Urothelium cell line (cell line): Measurements from ENCODE around the gene NTNG1.

Experiments used
- DNase-seq: peaks from one replicate; pipeline ENCODE4 v3.0.0; 2011; ENCODE audit warnings: low spot score, mixed read lengths
- FAIRE-seq: peaks from 2 replicates; lab custom pipeline; 2011; peaks lifted over from hg19 to GRCh38; lab: Jason Lieb, UNC

NTNG1 gene

DNA sequence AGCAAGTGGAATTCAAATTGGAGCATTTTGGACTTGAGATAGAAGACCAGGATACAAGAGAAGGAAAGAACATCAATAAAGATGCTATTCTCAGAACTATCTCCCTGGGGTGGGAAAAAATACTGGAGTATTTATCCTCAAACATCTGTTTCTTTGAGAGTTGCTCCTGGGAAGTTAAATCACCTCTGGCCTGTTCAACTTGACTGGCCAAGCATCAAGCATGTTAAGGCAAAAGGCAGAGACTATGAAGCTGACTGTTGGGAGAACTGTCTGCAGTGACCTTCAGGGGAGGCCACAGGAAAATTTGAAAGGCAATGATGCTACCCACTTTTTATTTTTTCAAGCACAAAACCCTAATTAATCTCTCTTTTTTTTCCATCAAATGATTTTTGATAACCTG, 239.0 kb downstream of the NTNG1 start:
- FAIRE-seq (no peak), DNase-seq (no peak)

DNA sequence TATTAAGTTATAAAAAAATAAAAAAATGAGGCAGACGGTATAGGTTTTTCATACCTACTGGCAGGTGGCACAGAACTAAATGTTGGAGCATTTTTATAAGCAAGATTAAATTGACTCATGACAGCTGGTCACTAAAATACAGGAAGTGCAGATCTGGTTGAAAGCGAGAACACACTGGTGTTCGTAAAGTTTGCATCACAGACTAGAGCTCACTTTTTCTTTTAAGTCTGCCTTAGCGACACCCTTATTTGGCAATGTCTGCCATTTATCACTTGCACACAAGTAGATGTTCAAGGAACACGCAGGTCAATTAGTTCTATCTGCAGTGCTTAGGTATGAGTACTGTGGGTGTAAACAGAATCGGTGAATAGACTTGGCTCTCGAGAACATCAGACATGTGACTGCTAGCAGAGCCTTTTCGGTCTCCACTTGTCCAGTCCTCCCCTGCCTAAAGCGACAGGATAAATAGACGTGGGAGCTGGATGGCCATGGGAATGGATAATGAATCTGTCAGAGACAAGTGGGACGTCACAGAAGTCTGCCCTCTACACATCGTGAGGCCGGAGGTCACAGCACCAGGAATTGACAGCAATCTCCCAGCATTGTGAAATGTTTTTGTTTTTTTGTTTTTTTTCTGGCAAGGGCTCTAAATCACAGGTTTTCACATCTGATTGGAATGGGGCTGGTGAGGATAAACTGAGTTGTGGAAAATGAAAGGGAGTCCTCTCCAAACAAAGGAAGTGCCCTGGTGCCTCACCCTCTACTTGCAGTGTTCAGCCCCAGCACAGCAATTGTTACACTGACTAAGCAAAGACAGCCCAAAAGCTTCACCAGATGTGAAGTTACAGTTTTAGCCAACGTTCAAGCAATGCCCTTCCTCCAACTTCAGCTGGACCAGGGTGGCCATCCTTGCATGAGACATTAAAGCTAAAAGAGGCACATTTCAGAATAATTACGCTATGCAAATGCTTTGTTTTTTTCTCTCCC, 248.9 kb downstream of the NTNG1 start:
- DNase-seq (no peak), FAIRE-seq (no peak)

DNA sequence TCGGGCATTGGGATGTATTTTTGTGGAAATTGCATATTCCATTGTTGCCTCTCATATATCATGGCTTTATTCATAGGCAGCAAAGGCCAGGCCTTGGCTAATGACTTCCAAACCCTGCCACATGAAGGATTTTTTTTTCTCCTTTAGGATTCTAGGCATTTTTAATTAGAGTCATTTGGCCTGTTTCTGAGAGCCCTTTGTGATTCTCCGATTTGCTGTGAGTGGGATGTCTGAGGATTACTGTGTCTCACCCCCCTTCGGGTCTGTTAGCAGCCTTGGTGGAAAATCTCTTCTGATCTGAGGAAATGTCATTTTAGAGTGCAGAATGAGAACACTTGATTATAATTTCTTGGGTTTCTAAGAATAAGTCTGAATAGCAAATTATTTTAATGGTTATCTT, 253.5 kb downstream of the NTNG1 start:
- FAIRE-seq (no peak), DNase-seq (no peak)

DNA sequence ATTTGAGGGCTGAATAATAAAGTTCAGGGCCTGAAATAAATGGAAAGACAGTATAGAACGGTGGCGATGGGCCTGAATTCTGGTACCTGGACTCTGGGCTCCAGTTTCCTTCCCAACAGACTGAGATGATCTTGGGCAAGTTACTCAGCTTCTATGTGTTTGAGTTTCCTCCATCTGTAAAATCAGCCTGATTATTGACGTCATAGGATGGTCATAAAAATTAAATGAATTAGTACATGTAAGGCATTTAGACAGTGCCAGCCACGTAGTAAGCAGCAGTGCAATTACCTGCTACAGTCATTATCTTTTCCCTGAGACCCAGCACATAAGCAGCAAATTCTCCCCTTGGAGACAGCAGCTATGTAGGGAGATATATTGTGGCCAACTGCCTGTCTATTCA, 260.9 kb downstream of the NTNG1 start:
- DNase-seq (no peak), FAIRE-seq (no peak)

DNA sequence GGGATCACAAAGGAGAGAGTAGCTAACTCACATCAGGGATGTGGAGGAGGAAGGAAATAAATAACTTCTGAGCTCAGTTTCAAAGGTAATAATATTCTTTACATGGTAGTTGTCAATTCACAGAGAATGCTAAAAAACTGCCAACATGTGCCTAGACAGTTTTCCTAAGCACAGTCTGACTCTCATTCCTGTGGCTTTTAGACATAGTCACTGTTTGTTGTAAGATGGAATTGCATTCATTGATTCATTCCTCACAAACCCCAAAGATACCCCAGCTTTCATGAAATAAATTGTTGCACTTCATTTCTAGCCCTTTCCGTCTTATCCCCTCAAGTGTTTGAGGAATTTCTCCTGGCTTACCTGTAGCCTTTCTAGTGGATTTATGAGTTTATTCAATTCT, 263.9 kb downstream of the NTNG1 start:
- DNase-seq (peak; percentile 30), FAIRE-seq (no peak)

DNA sequence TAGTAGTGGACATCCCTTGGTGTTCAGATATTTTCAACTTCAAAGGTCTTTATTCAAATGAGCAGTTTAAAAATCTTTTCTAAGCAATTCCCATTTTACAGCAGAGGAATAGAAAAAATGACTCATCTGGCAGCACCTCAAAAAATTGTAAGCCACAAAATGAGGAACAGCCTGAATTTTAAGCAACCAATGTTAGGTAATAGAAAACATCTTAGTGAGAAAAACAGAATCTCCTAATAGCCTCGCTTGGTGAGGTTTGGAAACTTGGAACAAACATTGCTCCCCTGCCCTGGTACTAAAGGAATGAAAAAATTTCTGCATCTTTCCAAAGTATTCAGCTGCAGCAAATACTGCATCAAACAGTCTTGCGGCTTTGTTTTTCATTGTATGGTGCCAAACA, 264.4 kb downstream of the NTNG1 start:
- DNase-seq (peak; percentile 7), FAIRE-seq (no peak)

DNA sequence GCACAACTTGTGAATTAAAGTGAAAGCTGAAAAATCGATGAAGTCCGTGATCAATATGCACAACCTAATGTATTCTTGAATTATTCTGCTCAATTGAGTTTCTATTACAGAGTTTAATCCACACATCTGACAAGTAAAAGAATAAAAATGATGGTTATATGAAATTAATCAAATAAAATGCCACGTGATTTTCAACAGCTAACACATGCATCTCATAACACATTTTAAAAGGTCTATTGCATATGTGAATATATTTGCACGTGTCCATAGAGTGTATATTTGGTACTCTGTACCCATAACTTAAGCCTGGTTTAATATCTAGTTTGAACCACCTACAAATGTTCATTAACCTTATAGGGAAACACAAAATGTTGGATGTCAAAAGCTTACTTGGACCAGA, 266.2 kb downstream of the NTNG1 start:
- DNase-seq (no peak), FAIRE-seq (no peak)

DNA sequence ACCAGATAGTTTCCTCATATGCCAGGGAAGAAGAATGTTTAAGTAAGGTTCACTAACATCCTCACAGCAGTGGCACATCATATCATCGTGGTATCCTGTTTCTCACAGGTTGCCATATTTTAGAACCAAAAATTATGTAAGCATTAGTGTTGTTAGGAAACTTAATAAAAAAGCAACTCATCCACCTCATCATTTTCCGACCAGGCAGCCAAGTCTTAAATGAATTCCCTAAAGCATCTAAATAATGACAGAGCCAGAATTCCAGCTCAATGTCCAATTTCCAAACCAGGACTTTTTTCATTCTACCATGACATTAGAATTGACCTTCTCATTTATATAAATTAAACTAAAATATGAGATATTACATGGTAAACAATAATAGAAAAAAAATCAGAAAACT, 272.7 kb downstream of the NTNG1 start:
- DNase-seq (no peak), FAIRE-seq (no peak)

DNA sequence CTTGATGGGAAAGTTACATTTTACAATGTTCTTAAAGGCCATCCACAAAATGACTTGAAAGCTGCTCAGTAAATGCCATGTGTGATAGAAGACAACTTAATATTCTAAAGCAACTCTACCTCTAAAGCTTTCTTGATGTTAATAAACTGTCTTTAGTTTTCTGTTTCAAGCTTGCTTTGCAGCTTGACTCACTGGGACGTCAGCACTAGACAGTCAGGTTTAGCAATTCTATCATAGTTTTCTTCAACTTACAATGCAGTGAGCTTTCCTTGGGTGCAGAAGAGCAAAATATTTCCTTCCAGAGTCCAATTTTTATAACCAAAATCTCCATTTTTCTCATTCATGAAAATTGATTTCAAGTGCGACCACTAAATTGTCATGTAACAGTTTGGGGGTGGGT, 273.1 kb downstream of the NTNG1 start:
- DNase-seq = no peak
- no peak for FAIRE-seq

DNA sequence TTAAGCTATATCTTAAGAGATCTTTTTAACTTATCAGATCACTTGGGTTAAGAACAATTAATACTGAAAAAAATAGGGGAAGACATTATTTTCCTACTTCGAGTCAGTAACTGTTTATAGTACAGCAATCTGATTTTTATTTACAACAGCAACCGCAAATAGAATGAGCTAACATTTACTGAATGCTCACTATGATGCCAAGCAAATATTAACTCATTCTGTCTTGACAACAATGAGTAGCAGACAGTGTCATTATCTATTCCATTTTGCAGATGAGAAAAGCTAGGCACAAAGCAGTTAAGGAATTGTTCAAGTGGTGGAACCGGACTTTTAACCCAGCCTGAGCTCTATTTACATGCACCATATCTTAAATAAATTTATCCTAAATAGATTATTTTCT, 273.7 kb downstream of the NTNG1 start:
- no peak for DNase-seq

DNA sequence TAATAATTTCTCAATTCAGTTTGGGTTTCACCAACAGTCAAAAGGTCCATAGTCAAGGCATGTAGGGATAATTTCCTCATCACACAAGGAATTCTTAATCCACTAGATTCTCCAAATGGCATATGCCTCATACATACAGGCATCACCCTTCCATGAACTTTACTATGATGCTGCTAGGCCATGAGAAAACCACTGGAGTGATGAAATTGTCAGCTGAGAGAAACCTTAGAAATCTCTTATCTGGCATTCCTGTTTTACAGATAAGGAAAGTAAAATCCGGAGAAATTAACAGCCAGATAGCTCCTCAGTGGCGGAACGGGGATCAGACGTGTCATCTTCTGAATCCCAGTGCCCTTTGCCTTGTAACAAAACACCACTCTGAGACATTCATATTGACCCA, 274.4 kb downstream of the NTNG1 start:
- FAIRE-seq (no peak), DNase-seq (no peak)

More for the DNA sequence above, 273.7 kb downstream of the NTNG1 start:
- no peak for FAIRE-seq

DNA sequence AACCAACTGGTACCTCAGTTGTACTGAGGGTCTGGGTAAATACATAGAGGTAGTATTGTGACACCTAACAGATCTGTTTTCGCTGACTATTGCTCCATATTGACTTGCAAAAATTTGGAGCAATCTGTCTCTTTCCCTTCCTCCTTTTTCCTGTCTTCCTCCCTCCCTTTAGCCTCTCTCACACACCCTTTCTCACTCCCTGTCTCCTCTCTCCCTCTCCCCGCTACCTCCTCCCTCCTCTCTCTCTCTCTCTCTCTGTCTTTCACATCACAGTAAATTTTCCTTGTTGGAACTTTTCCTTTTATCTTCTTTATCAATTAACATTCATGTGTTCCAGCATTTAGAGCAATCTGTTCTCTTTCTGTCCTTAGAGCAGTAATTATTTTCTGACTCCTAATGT, 278.2 kb downstream of the NTNG1 start:
- DNase-seq = no peak
- FAIRE-seq = no peak

DNA sequence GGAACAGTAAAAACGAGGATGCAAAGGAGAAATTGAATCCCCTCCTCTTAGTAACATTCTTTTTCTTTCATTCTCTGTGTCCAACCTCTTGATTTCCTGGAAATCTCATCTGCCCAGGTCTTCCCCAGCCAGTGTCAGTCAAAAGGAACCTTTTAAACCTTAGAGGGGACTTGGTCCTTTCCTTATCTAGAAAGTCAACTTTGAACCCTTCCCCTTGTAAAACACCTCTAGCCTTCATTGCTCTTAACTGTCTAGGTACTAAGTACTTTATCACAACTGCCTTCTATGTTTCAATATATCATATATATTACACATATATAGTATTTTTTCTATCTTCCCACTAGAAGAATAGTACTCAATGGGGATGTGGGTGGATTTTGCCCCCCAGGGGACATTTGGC, 282.1 kb downstream of the NTNG1 start:
- FAIRE-seq = no peak

DNA sequence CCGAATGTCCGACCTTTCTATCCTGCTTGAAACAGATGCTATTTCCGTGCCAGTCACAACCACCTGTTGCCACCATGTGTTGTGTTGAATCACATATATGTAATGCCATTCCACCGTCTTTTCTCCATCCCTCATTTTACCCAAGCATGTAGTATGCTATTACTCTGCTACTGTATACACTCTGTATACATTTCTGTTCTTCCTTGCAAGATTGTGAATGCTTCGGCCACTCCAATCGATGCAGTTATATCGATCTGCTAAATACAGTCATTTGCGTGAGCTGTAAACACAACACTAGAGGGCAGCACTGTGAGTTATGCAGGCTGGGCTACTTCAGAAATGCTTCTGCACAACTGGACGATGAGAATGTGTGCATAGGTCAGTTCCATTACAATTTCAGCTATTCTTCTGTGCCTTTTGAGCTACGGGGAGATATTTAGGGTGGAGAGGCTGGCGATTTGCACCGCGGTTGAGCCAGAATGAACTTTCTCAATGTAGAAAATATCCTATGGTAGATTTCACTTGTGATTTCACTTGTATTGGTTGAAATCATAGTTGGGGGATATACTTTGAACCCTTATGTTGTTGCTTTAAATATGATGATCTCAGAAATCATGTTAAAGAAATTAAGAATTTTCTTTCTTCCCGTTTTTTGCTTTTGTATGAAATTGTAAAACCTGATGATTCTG, 289.8 kb downstream of the NTNG1 start:
- peak; percentile 92 for FAIRE-seq

More for the DNA sequence above, 282.1 kb downstream of the NTNG1 start:
- no peak for DNase-seq

DNA sequence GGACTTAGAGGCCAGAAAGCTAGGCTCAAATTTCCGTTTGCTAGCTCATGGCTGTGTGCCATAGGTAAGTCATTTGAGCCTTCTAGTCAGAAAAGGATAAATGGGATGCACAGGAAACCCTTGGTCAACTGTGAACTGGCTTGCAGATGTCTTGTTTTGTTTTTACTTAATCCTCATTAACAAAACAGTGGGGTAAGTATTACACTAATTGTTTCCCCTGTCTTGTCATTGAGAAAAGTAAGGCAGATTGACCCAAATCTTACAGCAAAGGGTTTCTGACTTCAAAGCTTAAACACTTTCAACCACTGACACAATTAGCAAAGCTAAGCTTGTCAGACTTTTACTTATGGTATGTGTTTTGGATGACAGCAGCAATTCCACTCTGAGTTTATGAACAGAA, 291.3 kb downstream of the NTNG1 start:
- no peak for DNase-seq
- no peak for FAIRE-seq

More for the DNA sequence above, 289.8 kb downstream of the NTNG1 start:
- peak; percentile 41 for DNase-seq

DNA sequence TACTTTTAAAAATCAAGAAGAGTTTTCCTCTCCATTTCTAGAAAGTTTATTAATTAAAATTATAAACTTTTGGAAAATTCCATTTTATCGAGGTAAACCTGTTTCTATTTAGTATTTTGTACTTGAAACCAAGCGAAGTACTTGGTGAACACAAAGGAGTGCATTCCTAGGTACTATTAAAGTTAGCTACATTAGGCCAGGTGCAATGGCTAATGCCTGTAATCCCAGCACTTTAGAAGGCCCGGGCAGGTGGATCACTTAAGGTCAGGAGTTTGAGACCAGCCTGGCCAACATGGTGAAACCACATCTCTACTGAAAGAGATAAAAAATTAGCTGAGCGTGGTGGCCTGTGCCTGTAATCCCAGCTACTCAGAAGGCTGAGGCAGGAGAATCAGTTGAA, 292.2 kb downstream of the NTNG1 start:
- no peak for DNase-seq
- no peak for FAIRE-seq

DNA sequence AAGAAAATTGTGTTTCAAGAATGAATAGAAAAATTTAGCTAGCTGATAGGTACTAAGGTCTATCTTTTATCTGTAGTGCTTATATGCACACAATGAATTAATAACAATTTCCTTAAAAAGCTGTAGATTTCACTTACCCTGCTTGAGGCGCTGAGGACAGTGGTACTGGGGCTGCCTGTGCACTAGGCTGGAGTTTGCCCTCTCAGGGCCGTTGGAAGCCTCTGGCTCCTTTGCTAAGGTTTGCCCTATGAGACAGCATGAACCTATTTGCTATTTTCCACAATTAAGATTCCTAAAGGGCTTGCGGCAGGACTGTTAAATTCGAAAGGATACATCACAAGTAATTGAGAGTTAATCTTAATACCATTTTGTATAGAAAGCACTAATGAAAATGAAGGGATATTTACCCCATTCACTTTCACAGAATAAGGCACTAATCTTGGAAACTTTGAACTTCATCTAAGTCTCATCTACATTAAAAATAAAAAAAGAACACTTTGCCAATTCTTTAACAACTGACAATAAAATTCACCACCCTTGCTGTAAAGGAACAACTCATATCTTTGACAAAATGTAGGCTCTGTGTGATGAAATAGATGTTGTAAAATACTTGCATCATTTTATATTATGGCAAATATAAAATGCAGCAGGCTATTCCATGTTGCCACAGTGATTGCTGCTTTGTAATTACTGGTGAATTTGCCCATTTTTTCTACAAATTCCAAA, 293.0 kb downstream of the NTNG1 start:
- no peak for FAIRE-seq

DNA sequence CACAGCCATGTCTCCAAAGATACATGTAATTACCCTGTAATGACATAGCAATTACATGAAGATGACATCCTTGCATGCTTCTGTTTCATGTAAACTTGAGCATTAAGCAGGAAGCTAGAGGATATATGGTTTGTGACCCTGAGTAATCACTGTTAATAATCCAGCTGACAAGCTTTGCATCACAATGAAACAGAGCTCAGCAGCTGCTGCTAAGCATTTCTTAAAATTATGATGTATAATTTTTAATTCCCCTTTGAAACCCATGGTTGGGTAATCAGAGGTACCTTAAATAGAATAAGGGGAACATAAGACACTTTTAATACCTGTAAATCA, 293.5 kb downstream of the NTNG1 start:
- DNase-seq = no peak
- no peak for FAIRE-seq

More for the DNA sequence above, 293.0 kb downstream of the NTNG1 start:
- DNase-seq = no peak

DNA sequence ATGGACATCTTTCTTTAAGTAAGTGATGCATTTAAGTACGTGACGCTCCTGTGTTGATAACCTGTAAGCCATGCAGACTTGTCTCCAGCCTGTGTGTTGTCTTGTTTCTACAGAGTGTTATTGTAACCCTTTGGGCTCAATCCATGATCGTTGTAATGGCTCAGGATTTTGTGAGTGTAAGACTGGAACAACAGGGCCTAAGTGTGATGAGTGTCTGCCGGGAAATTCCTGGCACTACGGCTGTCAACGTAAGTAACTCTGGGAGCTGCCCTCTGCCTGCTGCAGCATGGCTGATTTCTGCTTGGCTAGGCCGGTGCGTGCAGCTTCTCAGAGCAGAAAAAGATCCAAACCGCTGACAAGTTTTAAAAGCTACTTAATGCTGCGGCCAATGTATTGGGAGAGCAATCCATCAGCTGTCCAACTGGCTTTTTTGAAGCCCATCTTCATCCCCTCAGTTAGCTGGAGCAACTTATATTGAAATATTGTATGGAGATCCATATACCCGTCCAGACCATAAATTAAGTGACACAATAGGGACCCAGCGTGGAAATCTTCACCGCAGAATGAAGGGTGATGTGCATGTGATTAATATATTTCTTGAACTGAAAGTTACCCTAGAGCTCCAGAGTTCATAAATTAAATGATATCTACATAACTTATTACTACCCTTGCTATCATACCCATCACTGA, 295.9 kb downstream of the NTNG1 start:
- no peak for DNase-seq

DNA sequence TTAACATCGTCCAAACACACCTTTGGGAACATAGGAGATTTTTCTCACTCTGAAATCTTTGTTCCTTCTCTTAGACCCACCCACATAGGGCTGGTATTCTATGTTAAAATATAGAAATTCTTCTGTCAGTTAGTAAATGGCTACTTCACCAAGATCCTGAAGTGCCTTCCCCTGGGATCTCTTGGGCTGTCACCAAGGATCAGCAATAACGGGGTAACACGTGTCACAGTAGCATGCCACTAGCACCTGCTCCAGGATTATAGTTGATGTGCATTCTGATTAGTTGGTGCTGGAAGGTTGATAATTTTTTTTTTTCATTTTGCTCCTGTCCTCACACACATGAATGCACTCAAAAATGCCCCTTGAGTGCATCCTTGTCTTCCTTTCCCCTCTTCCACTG, 298.7 kb downstream of the NTNG1 start:
- DNase-seq = no peak
- FAIRE-seq = no peak

More for the DNA sequence above, 295.9 kb downstream of the NTNG1 start:
- FAIRE-seq = no peak

DNA sequence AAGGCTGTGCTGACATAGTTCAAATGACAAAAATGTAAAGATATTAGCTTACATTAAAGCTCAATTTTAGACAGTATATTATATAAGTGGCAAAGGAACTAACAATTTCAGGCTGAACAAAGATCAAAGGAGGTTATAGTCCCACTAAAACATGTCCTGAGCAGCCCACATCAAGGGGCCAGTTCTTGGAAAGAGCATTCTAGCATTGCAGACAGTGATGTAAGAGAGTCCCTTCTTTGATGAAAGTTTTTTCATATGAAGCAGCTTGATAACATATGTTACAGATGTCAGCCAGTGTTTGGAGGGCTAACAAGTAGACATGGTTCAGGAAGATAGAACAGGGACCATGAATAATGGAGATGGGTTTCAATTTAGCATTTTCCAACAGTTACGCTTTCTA, 301.7 kb downstream of the NTNG1 start:
- DNase-seq (no peak), FAIRE-seq (no peak)
